ENCODE results near the gene EVA1A.

The EVA1A gene

DNA sequence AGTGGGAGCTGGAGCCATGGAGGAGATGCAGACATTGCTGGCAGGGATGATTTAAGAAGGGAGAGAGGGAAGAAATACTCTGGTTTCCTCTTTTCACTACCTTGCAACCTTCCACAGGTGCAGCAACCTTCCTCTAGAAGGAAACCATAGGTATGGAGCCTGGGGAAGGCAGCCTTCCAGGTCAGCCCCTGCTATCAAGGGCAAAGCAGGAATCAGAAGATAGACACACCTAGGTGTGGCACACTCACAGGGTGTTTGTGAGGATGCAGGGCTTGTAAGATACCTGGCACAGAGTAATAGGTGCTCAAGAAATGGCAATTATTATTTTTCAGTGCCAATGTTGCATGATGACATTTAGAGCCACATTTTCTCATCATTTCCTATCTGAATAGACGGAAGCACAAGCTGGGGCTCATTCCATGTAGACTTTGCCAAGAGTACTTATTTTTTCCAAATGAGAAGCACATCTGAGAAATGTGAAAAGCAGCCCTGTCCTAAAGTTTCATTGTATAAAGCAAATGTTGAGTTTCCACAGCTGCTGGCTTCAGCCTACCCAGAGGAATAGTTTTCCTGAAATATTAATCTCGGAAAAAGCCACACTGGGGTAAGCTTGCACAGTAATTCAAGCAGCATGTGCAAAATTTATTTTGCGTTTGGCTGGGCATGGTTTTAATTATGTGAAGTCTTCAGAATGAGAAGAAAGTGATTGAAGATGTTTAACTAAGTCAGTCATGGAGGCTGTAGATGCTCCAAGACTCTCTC lies 20.6 kb downstream of the EVA1A start:
- no peak for DNase-seq

DNA sequence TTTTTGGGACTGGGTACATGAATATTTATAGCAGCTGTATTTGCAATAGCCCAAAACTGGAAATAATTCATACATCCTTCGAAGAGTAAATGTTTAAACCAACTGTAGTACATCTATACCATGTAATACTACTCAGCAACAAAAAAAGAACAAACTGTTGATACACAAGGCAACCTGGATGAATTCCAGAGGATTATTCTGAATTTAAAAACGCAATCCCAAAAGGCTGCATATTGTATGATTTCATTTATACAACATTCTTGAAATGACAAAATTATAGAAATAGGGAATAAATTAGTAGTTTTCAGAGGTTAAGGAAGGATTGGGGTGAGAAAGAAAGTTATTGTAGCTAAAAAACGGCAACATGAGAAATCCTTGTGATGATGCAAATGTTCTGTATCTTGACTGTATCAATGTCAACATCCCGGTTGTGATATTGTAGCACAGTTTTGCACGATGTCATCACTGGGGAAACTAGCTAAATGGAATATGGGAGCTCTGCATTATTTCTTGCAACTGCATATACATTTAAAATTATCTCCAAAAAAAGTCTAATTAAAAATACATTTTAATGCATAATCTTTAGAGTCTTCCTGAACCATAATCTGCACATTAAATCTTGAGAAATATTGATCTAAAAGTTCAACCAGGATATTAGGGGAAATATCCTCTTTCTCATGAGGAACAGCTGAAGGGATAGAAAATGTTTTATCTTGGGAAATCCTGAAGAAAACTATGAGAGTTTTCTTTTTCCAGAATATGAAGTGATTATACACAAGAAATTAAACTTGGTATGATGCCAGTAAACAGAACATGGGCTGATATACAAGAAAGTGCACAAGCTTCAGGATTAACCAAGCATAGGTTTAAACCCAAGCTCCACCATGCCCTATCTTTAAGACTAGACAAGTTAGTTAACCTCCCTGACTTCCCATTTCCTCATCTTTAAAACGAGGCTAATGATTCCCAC lies 21.9 kb downstream of the EVA1A start:
- DNase-seq: no peak

GRCh38 chr2:75537658-75538057 lies 23.1 kb downstream of the EVA1A start:
- DNase-seq: no peak

- no peak for DNase-seq
Observed at GRCh38 chr2:75533135-75533534, 27.6 kb downstream of the EVA1A start.

- no peak for DNase-seq
Observed at GRCh38 chr2:75532488-75532887, 28.3 kb downstream of the EVA1A start.

GRCh38 chr2:75528221-75528977 lies 32.3 kb downstream of the EVA1A start:
- no peak for DNase-seq

DNA sequence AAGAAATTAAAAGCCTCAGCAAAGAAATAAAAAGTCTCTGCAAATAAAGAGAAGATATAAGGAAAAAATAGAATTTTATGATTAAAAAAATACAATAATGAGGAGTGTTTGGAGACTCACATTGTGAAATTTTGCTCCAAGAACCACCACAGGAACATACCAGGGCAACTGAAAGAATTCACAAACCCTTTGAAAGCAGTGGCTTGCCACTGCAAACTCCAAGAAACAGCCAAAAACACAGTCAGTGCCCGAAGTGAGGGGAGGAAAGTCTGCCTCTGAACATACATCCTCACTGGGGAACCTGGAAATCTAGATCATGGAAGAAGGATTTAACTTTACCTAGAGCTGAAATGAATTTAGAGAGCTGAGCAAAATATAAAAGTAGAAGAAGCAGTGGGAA lies 33.1 kb downstream of the EVA1A start:
- DNase-seq: no peak

DNA sequence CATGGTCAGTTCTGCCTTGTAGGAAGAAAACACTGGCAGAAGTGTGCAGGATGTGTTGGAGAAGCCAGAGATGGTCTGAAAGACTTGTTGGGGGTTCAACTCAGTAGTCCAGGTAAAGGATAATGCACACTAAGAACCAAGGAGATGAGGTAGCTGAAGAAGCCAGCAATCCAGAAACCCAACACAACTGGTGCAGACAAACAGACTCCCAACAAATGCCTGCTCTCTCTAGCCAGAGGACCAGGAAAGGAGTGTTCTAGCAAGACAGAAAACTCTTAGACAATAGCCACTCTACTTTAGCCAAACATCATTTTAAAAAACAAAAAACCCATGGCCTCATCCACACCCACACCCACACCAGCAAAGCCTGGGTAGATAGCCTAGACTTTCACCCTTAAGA lies 33.9 kb downstream of the EVA1A start:
- no peak for DNase-seq

DNA sequence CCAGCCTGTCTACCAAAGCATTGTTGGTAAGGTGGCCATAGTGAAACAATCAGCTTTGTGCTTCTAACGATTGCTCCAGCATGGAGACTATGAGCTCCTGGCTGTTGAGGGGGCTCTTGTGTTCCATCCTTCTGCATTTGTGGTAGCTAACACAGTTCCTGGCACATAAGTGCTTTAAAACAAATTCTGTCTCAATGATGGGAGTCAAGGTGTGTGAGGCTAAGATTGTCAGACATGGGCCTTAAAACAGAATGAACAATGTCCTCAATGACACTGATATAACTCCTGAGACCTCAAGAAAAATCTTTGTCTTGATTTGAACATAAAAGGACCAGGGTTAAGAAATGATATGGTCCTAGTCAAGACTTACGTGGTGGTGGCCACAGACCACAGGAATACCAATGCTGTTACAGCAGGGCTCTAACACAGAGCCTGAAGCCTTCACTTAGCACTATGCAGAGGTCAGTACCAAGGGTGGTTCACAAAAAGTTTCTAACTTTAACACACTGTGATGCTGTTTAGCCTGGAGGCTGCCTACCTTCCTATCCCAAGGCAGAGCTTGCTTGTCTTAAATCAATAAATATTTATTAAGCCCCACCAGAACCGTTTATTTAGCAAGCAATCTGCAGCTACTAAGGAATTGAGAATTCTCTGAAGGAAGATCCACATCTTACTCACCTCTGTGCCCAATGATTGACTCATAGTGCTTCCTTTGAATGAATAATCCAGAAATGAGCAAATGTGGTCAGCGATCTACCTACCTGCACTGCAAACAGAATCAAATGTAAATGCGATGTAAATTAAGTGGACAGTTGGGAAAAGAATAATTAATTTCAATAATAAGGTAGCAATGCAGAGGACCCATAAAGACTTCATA lies 35.1 kb downstream of the EVA1A start:
- DNase-seq: peak in 1 of 5 donors; percentile 7

- no peak for DNase-seq
Observed at GRCh38 chr2:75524276-75524911, 36.3 kb downstream of the EVA1A start.

DNA sequence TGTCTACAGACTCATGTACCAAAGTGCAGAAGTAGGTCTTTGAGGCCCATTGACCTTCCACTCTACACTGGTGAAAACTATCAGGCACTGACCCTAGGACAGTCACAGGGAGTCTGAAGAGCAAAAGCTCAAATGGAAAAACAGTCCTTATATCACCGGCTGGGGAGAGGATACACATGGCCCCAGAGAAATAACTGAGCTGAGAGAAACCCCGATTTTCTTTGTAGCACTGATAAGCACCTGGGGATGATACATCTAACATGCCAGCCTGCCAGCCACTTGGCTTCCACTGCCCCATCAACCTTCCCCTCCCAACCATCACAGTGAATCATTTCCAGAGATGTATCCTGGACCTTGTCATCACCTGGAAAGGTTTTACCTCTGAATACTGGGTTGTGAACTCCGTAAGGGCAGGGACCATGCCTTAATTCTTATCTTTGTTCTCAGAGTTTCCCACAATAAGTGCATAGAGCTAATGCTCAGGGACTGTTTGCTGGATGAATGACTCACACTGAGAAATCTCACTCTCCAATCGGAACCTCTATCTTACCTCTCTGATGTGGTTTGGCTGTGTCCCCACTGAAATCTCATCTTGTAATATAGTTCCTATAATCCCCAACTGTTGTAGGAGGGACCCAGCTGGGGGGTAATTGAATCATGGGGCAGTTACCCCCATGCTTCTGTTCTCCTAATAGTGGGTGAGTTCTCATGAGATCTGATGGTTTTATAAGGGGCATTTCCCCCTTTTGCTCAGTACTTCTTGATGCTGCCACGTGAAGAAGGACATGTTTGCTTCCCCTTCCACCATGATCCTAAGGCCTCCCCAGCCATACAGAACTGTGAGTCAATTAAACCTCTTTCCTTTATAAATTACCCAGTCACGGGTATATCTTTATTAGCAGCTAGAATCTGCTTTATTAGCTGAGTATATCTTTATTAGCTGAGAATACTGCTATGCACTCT lies 37.1 kb downstream of the EVA1A start:
- DNase-seq: peak in 1 of 5 donors; percentile 5

DNA sequence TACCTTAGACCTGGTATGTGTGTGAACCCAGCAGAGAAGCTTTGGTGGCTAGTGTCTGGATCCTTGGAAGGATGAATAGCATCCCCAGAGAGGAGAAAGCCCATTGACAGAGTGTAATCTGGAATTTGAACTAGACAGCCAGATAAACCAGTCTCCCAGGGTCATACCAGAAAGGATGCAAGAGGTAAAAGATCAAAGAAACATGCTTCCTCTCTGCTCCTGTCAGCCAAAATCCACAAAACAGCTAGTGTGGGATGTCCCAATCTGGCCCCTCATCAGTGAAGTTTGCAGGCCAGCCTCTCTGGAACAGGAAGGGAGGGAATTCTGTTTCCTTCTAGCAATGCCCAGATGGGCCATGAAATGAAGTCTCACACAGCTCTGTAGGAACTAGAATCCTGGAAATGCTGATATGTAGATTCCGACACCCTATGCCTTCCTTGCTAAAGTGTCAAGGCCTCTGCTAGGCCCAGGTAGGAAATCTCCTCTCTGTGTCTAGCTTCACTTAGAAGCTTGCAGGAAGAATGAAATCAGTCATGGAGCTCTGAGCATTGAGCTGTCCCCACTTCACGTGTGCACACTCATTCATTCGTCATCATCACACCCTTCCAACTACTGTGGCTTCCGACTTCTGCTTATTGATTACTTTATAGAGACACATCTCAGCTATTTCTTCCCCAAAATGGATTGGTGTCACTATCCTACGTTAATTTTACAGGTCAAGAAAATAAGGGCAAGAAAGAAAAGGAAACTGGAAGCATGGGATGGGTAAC lies 38.0 kb downstream of the EVA1A start:
- no peak for DNase-seq

- no peak for DNase-seq
Observed at GRCh38 chr2:75521225-75521872, 39.4 kb downstream of the EVA1A start.

DNA sequence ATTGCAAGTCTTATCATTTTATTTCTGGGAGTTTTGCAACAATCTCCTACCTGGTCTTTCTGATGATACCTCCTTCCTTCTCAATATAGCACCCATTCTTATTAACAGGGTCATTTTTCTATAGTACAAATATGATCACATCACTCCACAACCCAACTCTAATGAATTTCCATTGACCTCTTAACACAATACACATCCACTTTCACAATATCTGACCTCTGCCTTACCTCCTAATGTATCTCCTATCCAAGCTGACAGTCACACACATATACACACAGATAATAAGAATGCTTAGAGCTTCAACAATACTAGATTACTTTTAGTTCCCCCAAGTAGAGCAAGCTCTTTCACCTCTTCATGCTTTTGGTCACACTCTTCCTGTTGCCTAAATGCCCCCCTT lies 40.9 kb downstream of the EVA1A start:
- DNase-seq: no peak

- no peak for DNase-seq
Observed at GRCh38 chr2:75518638-75519465, 41.9 kb downstream of the EVA1A start.

- DNase-seq: no peak
Observed at GRCh38 chr2:75517547-75518230, 43.0 kb downstream of the EVA1A start.

Measured in T-helper 1 cell (primary cell).